CD4-positive, CD25-positive, alpha-beta regulatory T cell (primary cell): ENCODE data around the gene MYMX. TPM values are rescaled to one million over a fixed set of nuclear protein-coding genes. Genes with fewer than 3 reads are reported as not detected.

Experiments
- ATAC-seq, 2 donors: fragments of 150-1000 bp; cut with Tn5 transposase; one replicate each; pipeline ENCODE4 v1.10.0; 2021; ENCODE audit warnings: low read depth in 2 of 2, moderate number of reproducible peaks in 2 of 2, moderate library complexity in 1 of 2
- DNase-seq, 3 donors: peaks; one replicate each; pipeline versions ENCODE4 v3.0.0 to v3.0.0-alpha.2; 2012 to 2022; ENCODE audit warnings: mixed read lengths in 1 of 3
- H3K27ac ChIP-seq: one replicate; pipeline ENCODE4 v1.7.0; 2013; ENCODE audit warnings: mild to moderate bottlenecking, low read length; ENCODE audit not compliant: insufficient read depth, poor library complexity, severe bottlenecking
- H3K27me3 ChIP-seq: one replicate; pipeline ENCODE4 v1.7.0; 2013; ENCODE audit warnings: low read length; ENCODE audit not compliant: control insufficient read depth, insufficient read depth
- H3K36me3 ChIP-seq: one replicate; pipeline ENCODE4 v1.7.0; 2013; ENCODE audit warnings: mild to moderate bottlenecking, low read length, moderate library complexity; ENCODE audit not compliant: control insufficient read depth, insufficient read depth
- H3K4me1 ChIP-seq: 2 replicates; pipeline ENCODE4 v1.7.0; 2013; ENCODE audit warnings: mild to moderate bottlenecking, low read length; ENCODE audit not compliant: insufficient read depth, control insufficient read depth, poor library complexity, severe bottlenecking
- H3K4me3 ChIP-seq: one replicate; pipeline ENCODE4 v1.7.0; 2013; ENCODE audit warnings: low read depth, mild to moderate bottlenecking, low read length, moderate library complexity
- H3K9me3 ChIP-seq, 2 experiments: 1 replicate in 1 of 2; 2 replicates in 1 of 2; pipeline ENCODE4 v1.7.0; 2013; ENCODE audit warnings: low read length in 2 of 2, mild to moderate bottlenecking in 1 of 2, moderate library complexity in 1 of 2; ENCODE audit not compliant: control insufficient read depth in 2 of 2
- H3K27ac Mint-ChIP-seq, 3 donors: one replicate each; pipeline ENCODE4 v1.8.0; 2020 to 2022; ENCODE audit warnings: mild to moderate bottlenecking in 3 of 3, mixed read lengths in 3 of 3, moderate library complexity in 2 of 3
- H3K27me3 Mint-ChIP-seq: one replicate; pipeline ENCODE4 v1.8.0; 2022; ENCODE audit warnings: mild to moderate bottlenecking, mixed read lengths
- H3K36me3 Mint-ChIP-seq: one replicate; pipeline ENCODE4 v1.8.0; 2020; ENCODE audit warnings: mixed read lengths
- H3K4me1 Mint-ChIP-seq, 4 donors: one replicate each; pipeline ENCODE4 v1.8.0; 2020 to 2022; ENCODE audit warnings: mixed read lengths in 4 of 4, mild to moderate bottlenecking in 1 of 4
- H3K4me3 Mint-ChIP-seq, 4 donors: one replicate each; pipeline ENCODE4 v1.8.0; 2020 to 2022; ENCODE audit warnings: mild to moderate bottlenecking in 4 of 4, mixed read lengths in 4 of 4, moderate library complexity in 3 of 4
- H3K9me3 Mint-ChIP-seq, 7 donors: one replicate each; pipeline ENCODE4 v1.8.0; 2020 to 2022; ENCODE audit warnings: mixed read lengths in 7 of 7, mild to moderate bottlenecking in 3 of 7, moderate library complexity in 2 of 7
- polyA plus RNA-seq, 4 donors: library from polyadenylated mRNA; unstranded; fragments of 300-500 nt; fragmentation: Illumina TruSeq; gene quantifications; one replicate each; pipeline ENCODE4 v1.2.3, GENCODE V29; 2021
- total RNA-seq: library from RNA; stranded (reverse); gene quantifications from one replicate; pipeline ENCODE4 v1.2.3, GENCODE V29; 2022

Gene MYMX
- total and polyA plus RNA-seq, 5 donors from 2014 or later, result not detected

- no peaks in the 10 kb centered on the region for H3K36me3 Mint-ChIP-seq
- peak overlapping the region; percentile 91 to 95 (median 95) for H3K27ac Mint-ChIP-seq
- peak overlapping the region; percentile 87 for H3K27ac ChIP-seq
- peaks cover 0 to 10% (median 7%) of the 10 kb centered on the region in 4 donors for H3K4me1 Mint-ChIP-seq
- no peaks in the 10 kb centered on the region for H3K9me3 ChIP-seq
- no peaks in the 10 kb centered on the region for H3K36me3 ChIP-seq
- no peaks in the 10 kb centered on the region for H3K27me3 ChIP-seq
- H3K9me3 Mint-ChIP-seq, result no peaks in the 10 kb centered on the region
- ATAC-seq (peak; percentile 91 to 92), DNase-seq (peak; percentile 70 to 82 (median 82))
- H3K4me3 Mint-ChIP-seq, result peak overlapping the region; percentile 87 to 95 (median 90)
- H3K4me1 ChIP-seq, result peaks cover 14% of the 10 kb centered on the region
- H3K27me3 Mint-ChIP-seq, result no peaks in the 10 kb centered on the region
- H3K4me3 ChIP-seq, result peak overlapping the region; percentile 74
Measured at GRCh38 chr6:44237813-44238433, 21.2 kb downstream of the MYMX start.

GRCh38 chr6:44238687-44239350 is 22.1 kb downstream of the MYMX start:
- no peak for DNase-seq
- ATAC-seq, result no peak

GRCh38 chr6:44243345-44243744 is 26.6 kb downstream of the MYMX start:
- peaks cover under 1 to 22% (median 15%) of the 10 kb centered on the region in 4 donors for H3K4me1 Mint-ChIP-seq
- no peaks in the 10 kb centered on the region for H3K36me3 ChIP-seq
- no peak overlapping the region for H3K27ac ChIP-seq
- H3K9me3 ChIP-seq, result no peaks in the 10 kb centered on the region
- peaks cover 16% of the 10 kb centered on the region for H3K4me1 ChIP-seq
- H3K4me3 Mint-ChIP-seq, result peak overlapping the region in 3 of 4 donors; percentile 22 to 78 (median 58)
- H3K36me3 Mint-ChIP-seq, result peaks cover 5% of the 10 kb centered on the region
- DNase-seq (no peak), ATAC-seq (no peak)
- no peaks in the 10 kb centered on the region for H3K9me3 Mint-ChIP-seq
- no peak overlapping the region for H3K4me3 ChIP-seq
- no peak overlapping the region for H3K27ac Mint-ChIP-seq
- H3K27me3 ChIP-seq, result no peaks in the 10 kb centered on the region
- peaks cover 8% of the 10 kb centered on the region for H3K27me3 Mint-ChIP-seq

More at GRCh38 chr6:44238687-44239350, 22.1 kb downstream of the MYMX start:
- no peak overlapping the region for H3K27ac ChIP-seq
- no peaks in the 10 kb centered on the region for H3K27me3 ChIP-seq
- no peak overlapping the region for H3K4me3 ChIP-seq
- no peaks in the 10 kb centered on the region for H3K27me3 Mint-ChIP-seq
- H3K9me3 ChIP-seq, result no peaks in the 10 kb centered on the region
- H3K4me1 ChIP-seq, result peaks cover 14% of the 10 kb centered on the region
- no peaks in the 10 kb centered on the region for H3K9me3 Mint-ChIP-seq
- peaks cover 0 to 10% (median 7%) of the 10 kb centered on the region in 4 donors for H3K4me1 Mint-ChIP-seq
- H3K4me3 Mint-ChIP-seq, result peak overlapping the region; percentile 87 to 95 (median 90)
- H3K36me3 Mint-ChIP-seq, result no peaks in the 10 kb centered on the region
- H3K36me3 ChIP-seq, result no peaks in the 10 kb centered on the region
- H3K27ac Mint-ChIP-seq, result peak overlapping the region in 2 of 3 donors; percentile 91 to 95

- no peak overlapping the region for H3K4me3 ChIP-seq
- H3K27me3 Mint-ChIP-seq, result peaks cover 8% of the 10 kb centered on the region
- no peak overlapping the region for H3K27ac ChIP-seq
- H3K27ac Mint-ChIP-seq, result peak overlapping the region; percentile 84 to 98 (median 91)
- peaks cover 21% of the 10 kb centered on the region for H3K36me3 ChIP-seq
- no peaks in the 10 kb centered on the region for H3K9me3 ChIP-seq
- no peaks in the 10 kb centered on the region for H3K27me3 ChIP-seq
- DNase-seq (no peak), ATAC-seq (no peak)
- peaks cover 28% of the 10 kb centered on the region for H3K4me1 ChIP-seq
- peak overlapping the region; percentile 95 to 98 (median 98) for H3K4me3 Mint-ChIP-seq
- peaks cover 22% of the 10 kb centered on the region for H3K36me3 Mint-ChIP-seq
- H3K4me1 Mint-ChIP-seq, result peaks cover 12 to 42% (median 32%) of the 10 kb centered on the region in 4 donors
- no peaks in the 10 kb centered on the region for H3K9me3 Mint-ChIP-seq
Measured at GRCh38 chr6:44245391-44245911, 28.7 kb downstream of the MYMX start.

DNA sequence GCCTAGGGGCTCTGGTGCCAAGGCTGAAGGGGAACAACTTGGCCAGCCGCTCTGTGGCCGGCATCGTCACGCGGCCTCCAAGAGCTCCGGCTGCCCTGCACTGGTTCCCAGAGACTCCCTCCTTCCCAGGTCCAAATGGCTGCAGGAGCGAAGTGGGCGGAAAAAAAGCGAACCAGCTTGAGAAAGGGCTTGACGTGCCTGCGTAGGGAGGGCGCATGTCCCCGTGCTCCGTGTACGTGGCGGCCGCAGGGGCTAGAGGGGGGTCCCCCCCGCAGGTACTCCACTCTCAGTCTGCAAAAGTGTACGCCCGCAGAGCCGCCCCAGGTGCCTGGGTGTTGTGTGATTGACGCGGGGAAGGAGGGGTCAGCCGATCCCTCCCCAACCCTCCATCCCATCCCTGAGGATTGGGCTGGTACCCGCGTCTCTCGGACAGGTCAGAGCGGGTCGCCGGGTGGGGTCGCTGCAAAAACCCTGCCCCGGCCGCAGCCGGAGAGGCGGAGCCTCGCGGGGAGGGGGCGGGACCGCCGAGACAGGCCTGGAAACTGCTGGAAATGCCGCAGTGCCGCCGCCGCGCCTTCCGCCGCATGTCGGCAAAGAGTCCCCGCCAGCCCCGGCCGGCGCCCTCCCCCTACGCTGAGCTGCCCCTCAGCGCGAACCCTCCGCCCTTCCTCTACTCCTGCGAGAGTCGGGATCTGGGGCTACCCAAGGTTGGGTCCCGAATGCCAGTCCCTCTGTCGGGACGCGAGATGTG is 29.4 kb downstream of the MYMX start:
- H3K4me1 ChIP-seq, result peaks cover 28% of the 10 kb centered on the region
- Mint-ChIP-seq H3K36me3 (peaks cover 25% of the 10 kb centered on the region), H3K27ac (peak overlapping the region; percentile 98 to 99 (median 98)), H3K4me1 (peaks cover 13 to 47% (median 33%) of the 10 kb centered on the region in 4 donors), H3K4me3 (peak overlapping the region; percentile 95 to 98 (median 98)), H3K9me3 (no peaks in the 10 kb centered on the region), H3K27me3 (peaks cover 8% of the 10 kb centered on the region)
- ATAC-seq (peak; percentile 23 to 37), DNase-seq (peak; percentile 73 to 89 (median 82))
- H3K36me3 ChIP-seq, result peaks cover 27% of the 10 kb centered on the region
- no peaks in the 10 kb centered on the region for H3K9me3 ChIP-seq
- peak overlapping the region; percentile 100 for H3K4me3 ChIP-seq
- H3K27ac ChIP-seq, result peak overlapping the region; percentile 97
- H3K27me3 ChIP-seq, result no peaks in the 10 kb centered on the region

DNA sequence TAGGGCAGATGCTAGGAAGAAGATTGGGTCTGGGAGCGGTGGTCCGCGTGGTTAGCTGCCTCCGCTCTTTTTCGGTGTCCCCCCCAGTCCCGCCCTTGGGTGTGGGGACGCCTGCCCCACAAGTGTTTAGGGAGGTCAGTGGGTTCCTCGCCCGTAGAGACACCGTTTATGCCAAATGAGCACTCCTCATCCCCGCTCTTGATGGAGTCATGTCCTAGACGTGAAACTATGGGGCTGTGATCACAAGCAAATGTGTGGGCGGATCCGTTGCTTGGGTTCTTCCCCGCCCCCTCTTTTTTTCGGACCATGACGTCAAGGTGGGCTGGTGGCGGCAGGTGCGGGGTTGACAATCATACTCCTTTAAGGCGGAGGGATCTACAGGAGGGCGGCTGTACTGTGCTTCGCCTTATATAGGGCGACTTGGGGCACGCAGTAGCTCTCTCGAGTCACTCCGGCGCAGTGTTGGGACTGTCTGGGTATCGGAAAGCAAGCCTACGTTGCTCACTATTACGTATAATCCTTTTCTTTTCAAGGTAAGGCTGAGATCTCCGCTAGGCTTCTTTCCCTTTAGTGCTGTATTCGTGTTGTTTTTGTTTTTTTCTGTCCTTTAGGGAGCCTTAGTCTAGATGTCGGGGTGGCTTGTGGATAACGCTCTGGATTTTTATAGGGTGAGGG is 30.1 kb downstream of the MYMX start, which contains the start of gene HSP90AB1:
HSP90AB1 (plus strand) TSS at position 439 of the 675 bp plus-strand sequence. CDS start 1,529 bp downstream, outside the sequence.
- Mint-ChIP-seq H3K27ac (peak within 1 kb of the TSS; percentile 98 to 99 (median 98)), H3K4me3 (peak within 1 kb of the TSS; percentile 95 to 98 (median 98)), H3K27me3 (peaks cover 8% of the 10 kb centered on the region), H3K36me3 (peaks cover 31% of the 10 kb centered on the region), H3K9me3 (no peaks in the 10 kb centered on the region), H3K4me1 (peaks cover 13 to 54% (median 36%) of the 10 kb centered on the region in 4 donors)
- ATAC-seq (peak; percentile 82 to 86), DNase-seq (peak; percentile 94 to 99 (median 98))
- Histone ChIP-seq H3K27ac (peak within 1 kb of the TSS; percentile 97), H3K4me1 (peaks cover 28% of the 10 kb centered on the region), H3K4me3 (peak within 1 kb of the TSS; percentile 100), H3K27me3 (no peaks in the 10 kb centered on the region), H3K9me3 (no peaks in the 10 kb centered on the region), H3K36me3 (peaks cover 34% of the 10 kb centered on the region)
